ENCODE results near the gene MEIOB. TPM values are rescaled to one million over a fixed set of nuclear protein-coding genes. Genes with fewer than 3 reads are reported as not detected.

The MEIOB gene
- total and polyA plus RNA-seq, 8 donors: 0.13 TPM; not detected in 7

DNA sequence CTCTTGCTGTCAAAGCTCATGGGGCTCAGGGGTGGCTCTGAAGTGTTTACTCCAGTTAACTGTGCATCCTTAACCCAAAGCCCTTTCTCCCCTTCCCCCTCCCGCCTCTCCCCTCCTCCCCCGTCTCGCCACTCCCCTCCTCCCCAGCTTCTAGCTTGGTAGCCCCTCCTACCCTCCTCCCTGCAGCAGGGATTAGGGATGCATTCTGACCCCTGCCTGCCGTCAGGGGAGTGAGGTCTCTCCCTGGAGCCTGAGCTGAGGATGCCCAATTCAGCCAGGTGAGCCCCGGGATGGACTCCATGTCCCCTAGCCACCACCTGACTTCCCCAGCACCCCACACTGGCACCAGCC, 44.7 kb upstream of the MEIOB start:
- peaks cover 6 to 45% (median 37%) of the 10 kb centered on the region in 4 donors for H3K4me1 ChIP-seq
- no peaks in the 10 kb centered on the region for H3K9me3 ChIP-seq
- TF ChIP-seq POLR2AphosphoS5 (IDR thresholded peaks at IDR 0.05): no peak
- TF ChIP-seq, protein P1, sequence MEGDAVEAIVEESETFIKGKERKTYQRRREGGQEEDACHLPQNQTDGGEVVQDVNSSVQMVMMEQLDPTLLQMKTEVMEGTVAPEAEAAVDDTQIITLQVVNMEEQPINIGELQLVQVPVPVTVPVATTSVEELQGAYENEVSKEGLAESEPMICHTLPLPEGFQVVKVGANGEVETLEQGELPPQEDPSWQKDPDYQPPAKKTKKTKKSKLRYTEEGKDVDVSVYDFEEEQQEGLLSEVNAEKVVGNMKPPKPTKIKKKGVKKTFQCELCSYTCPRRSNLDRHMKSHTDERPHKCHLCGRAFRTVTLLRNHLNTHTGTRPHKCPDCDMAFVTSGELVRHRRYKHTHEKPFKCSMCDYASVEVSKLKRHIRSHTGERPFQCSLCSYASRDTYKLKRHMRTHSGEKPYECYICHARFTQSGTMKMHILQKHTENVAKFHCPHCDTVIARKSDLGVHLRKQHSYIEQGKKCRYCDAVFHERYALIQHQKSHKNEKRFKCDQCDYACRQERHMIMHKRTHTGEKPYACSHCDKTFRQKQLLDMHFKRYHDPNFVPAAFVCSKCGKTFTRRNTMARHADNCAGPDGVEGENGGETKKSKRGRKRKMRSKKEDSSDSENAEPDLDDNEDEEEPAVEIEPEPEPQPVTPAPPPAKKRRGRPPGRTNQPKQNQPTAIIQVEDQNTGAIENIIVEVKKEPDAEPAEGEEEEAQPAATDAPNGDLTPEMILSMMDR (IDR thresholded peaks at IDR 0.05): no peak
- TF ChIP-seq POLR2A (IDR thresholded peaks at IDR 0.05): no peak
- no peak for TF ChIP-seq EP300 (IDR thresholded peaks at IDR 0.05)
- WGBS, 5 donors: 24 to 64% (median 42%) methylated on average over 3 to 5 of the region's 5 CpGs
- no peak overlapping the region for H3K4me3 ChIP-seq
- DNase-seq: no peak
- intact Hi-C loops (cut with DNase I; ENCODE audit: low total_unique reads): no loop called here
- no peaks in the 10 kb centered on the region for H3K36me3 ChIP-seq
- no peak overlapping the region for H3K27ac ChIP-seq
- peaks cover 11 to 90% (median 59%) of the 10 kb centered on the region in 3 donors for H3K27me3 ChIP-seq

DNA sequence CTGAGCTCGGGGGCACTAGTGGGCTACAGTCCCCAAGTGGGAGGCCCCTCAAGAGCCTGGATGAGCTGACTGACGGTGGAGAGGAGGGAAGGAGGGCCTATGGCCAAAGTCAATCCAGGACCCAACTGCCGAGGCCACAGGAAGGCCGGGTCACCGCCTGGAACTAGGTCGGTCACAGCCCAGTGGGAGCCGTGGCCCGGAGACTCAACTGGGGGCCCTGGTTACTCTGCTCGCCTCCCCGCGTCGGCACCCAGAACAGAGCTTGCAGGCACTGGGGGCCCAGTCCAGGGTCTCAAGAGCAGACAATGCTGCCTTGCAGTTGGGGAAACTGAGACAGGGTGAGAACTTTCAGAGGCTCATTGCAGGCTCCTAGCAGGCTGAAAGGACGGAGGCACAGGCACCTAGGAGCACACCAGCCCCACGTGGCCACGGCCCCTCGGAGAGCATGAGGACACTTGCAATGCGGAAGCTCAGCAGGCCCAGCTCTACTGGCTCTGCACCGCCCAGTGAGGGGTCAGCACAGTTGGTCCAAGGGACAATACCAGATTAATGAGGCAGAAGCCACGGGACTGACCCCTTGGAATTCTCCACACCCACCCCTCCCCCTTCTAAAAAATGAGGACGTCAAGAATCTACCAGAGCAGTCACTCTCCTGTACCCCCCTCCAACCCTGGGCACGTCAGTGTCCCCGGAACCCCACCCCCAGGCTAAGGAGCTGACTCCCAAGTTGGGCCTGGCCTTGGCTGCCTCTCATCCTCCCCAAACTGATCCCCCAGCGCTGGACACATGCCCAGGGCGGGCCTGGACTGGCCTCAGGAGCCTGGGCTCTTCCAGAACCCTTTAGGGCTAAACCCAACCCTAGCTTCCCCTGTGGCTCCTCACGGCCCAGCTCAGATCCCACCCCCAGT, 44.0 kb upstream of the MEIOB start:
- H3K4me3 ChIP-seq: no peak overlapping the region
- H3K9me3 ChIP-seq: no peaks in the 10 kb centered on the region
- H3K27me3 ChIP-seq: peaks cover 11 to 84% (median 53%) of the 10 kb centered on the region in 3 donors
- H3K27ac ChIP-seq: no peak overlapping the region
- intact Hi-C loops (cut with DNase I; ENCODE audit: low total_unique reads): no loop called here
- WGBS, 5 donors: 72 to 83% (median 76%) methylated on average over 20 to 25 of the region's 25 CpGs
- no peaks in the 10 kb centered on the region for H3K36me3 ChIP-seq
- peaks cover 6 to 43% (median 37%) of the 10 kb centered on the region in 4 donors for H3K4me1 ChIP-seq
- peak in 1 of 2 donors; percentile 42 for DNase-seq
- TF ChIP-seq POLR2A (IDR thresholded peaks at IDR 0.05) (no peak), POLR2AphosphoS5 (IDR thresholded peaks at IDR 0.05) (no peak), EP300 (IDR thresholded peaks at IDR 0.05) (no peak)
- TF ChIP-seq, protein P1 (IDR thresholded peaks at IDR 0.05): no peak

DNA sequence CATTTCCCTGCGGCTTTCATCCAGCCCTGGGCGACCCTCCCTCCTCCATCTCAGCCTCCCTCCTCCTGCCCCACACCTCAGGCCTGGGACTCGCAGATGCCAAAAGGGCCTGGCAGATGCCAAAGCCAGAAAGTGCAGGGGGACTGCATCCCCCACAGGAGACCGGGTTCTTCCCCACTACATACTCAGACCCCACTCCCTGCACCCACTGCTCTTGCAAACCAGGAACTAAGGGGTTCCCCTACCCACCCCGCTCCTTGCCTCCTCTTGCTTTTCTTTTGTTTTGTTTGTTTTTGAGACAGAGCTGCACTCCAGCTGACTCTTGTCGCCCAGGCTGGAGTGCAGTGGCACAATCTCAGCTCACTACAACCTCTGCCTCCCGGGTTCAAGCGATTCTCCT, 43.0 kb upstream of the MEIOB start:
- H3K4me1 ChIP-seq: peaks cover 6 to 38% (median 34%) of the 10 kb centered on the region in 4 donors
- no peak overlapping the region for H3K27ac ChIP-seq
- H3K27me3 ChIP-seq: peaks cover 11 to 79% (median 44%) of the 10 kb centered on the region in 3 donors
- WGBS, 5 donors: 50 to 64% (median 58%) methylated on average over 8 of the region's 8 CpGs
- H3K9me3 ChIP-seq: no peaks in the 10 kb centered on the region
- no peak for TF ChIP-seq POLR2AphosphoS5 (IDR thresholded peaks at IDR 0.05)
- no peak for TF ChIP-seq POLR2A (IDR thresholded peaks at IDR 0.05)
- TF ChIP-seq EP300 (IDR thresholded peaks at IDR 0.05): no peak
- TF ChIP-seq, protein P1 (IDR thresholded peaks at IDR 0.05): no peak
- H3K4me3 ChIP-seq: no peak overlapping the region
- no peak for DNase-seq
- intact Hi-C loops (cut with DNase I; ENCODE audit: low total_unique reads): no loop called here
- H3K36me3 ChIP-seq: no peaks in the 10 kb centered on the region

DNA sequence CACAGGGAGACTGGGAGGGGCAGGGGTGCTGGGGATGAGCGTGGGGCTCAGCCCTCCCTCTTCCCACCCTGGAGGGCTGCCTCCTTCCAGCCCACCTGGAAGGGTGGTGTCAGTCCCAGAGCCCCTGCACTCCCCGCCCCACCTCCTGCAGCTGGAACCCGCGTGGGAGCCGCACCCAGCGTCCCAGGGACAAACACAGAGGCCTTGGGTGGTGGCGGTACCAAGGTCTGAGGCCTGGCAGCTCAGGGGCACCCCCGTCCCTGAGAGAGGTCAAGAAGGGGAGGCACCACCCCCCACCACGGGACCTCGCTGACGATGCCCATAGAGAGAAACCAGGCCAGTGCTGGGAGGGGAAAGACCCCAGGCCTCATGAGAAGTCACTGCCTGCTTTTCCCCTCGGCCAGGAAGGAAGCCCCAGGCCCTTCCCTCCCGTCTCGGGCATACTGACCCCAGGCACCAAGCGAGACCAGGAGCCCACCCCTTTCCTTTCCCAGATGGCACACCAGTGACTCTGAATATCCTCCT, 42.2 kb upstream of the MEIOB start:
- DNase-seq: no peak
- H3K27me3 ChIP-seq: peaks cover 9 to 79% (median 35%) of the 10 kb centered on the region in 3 donors
- intact Hi-C loops (cut with DNase I; ENCODE audit: low total_unique reads): no loop called here
- no peaks in the 10 kb centered on the region for H3K9me3 ChIP-seq
- TF ChIP-seq POLR2AphosphoS5 (IDR thresholded peaks at IDR 0.05): no peak
- no peak for TF ChIP-seq EP300 (IDR thresholded peaks at IDR 0.05)
- TF ChIP-seq, protein P1 (IDR thresholded peaks at IDR 0.05): no peak
- no peak for TF ChIP-seq POLR2A (IDR thresholded peaks at IDR 0.05)
- WGBS, 5 donors: 33 to 53% (median 46%) methylated on average over 7 to 15 of the region's 15 CpGs
- H3K4me1 ChIP-seq: peaks cover 6 to 38% (median 34%) of the 10 kb centered on the region in 4 donors
- H3K36me3 ChIP-seq: no peaks in the 10 kb centered on the region
- H3K4me3 ChIP-seq: no peak overlapping the region
- peak overlapping the region in 1 of 5 donors; percentile 14 for H3K27ac ChIP-seq

Data from stomach (tissue), 9 donors.